Stimulated activated CD4-positive, alpha-beta T cell treated with anti-CD3 and anti-CD28 coated beads, Interleukin-15, amount 100 ng/mL, for 48 hours (primary cell): ENCODE data around the gene FSTL4.
A peak's percentile ranks its signal among the peaks of the same experiment; 100 is the strongest.

ENCODE experiments used
- DNase-seq, 2 donors: peaks; one replicate each; pipeline ENCODE4 v3.0.0-alpha.2; 2020; ENCODE audit warnings: low read depth in 2 of 2

FSTL4 gene

GRCh38 chr5:133612249-133612860 is at the start of gene FSTL4:
Gene FSTL4 (minus strand): TSS chr5:133612541.
- peak in 1 of 2 donors; percentile 11 for DNase-seq

- no peak for DNase-seq
Observed at GRCh38 chr5:133661389-133661788, 49.0 kb upstream of the FSTL4 start.

- DNase-seq: no peak
Observed at GRCh38 chr5:133658327-133658726, 46.0 kb upstream of the FSTL4 start.

- DNase-seq: no peak
Observed at GRCh38 chr5:133657036-133657435, 44.7 kb upstream of the FSTL4 start.

- no peak for DNase-seq
Observed at GRCh38 chr5:133655966-133656365, 43.6 kb upstream of the FSTL4 start.

GRCh38 chr5:133653760-133654049 is 41.4 kb upstream of the FSTL4 start:
- DNase-seq: no peak

GRCh38 chr5:133652951-133653759 is 40.8 kb upstream of the FSTL4 start:
- no peak for DNase-seq

- no peak for DNase-seq
Observed at GRCh38 chr5:133644000-133644865, 31.9 kb upstream of the FSTL4 start.

- no peak for DNase-seq
Observed at GRCh38 chr5:133643365-133643764, 31.0 kb upstream of the FSTL4 start.

- DNase-seq: no peak
Observed at GRCh38 chr5:133642153-133642722, 29.9 kb upstream of the FSTL4 start.

GRCh38 chr5:133641683-133642082 is 29.3 kb upstream of the FSTL4 start:
- DNase-seq: no peak

GRCh38 chr5:133639850-133640528 is 27.6 kb upstream of the FSTL4 start:
- DNase-seq: no peak

GRCh38 chr5:133638436-133638835 is 26.1 kb upstream of the FSTL4 start:
- DNase-seq: no peak

GRCh38 chr5:133637206-133637605 is 24.9 kb upstream of the FSTL4 start:
- DNase-seq: no peak

GRCh38 chr5:133635051-133635450 is 22.7 kb upstream of the FSTL4 start:
- DNase-seq: no peak

- peak in 1 of 2 donors; percentile 7 for DNase-seq
Observed at GRCh38 chr5:133627180-133627579, 14.8 kb upstream of the FSTL4 start.

- no peak for DNase-seq
Observed at GRCh38 chr5:133624316-133624715, 12.0 kb upstream of the FSTL4 start.

GRCh38 chr5:133618141-133618540 is 5.8 kb upstream of the FSTL4 start:
- DNase-seq: no peak

- no peak for DNase-seq
Observed at GRCh38 chr5:133613743-133614142, 1.4 kb upstream of the FSTL4 start.

- DNase-seq: no peak
Observed at GRCh38 chr5:133613184-133613583, 843 bp upstream of the FSTL4 start.

- DNase-seq: peak in 1 of 2 donors; percentile 0
Observed at GRCh38 chr5:133611357-133612248, 738 bp downstream of the FSTL4 start.
